K562 (cell line): ENCODE measurements around the gene AP5Z1. TPM values are rescaled to one million over a fixed set of nuclear protein-coding genes. Genes with fewer than 3 reads are reported as not detected.

Source experiments
- ATAC-seq: fragments of 200-7000 bp; cut with Tn5 transposase; 3 replicates; pipeline ENCODE4 v1.9.1; 2020; ENCODE audit warnings: moderate library complexity
- BruUV-seq: library from RNA; stranded (reverse); fragments of 400-500 nt; replicated peaks from 2 replicates; lab custom pipeline; 2021; lab: Mats Ljungman, UMichigan
- CTCF ChIA-PET: fragments of 300-600 bp; formaldehyde crosslinking; extraction: SDS; loops from one replicate; lab custom pipeline; 2021; ENCODE audit warnings: low intra/inter-chr PET ratio; lab: Yijun Ruan, JAX
- POLR2A ChIA-PET: fragments of 300-600, 350-650 bp; sonication (Branson Sonifier 250); formaldehyde crosslinking; extraction: SDS; loops from one replicate; lab custom pipeline; 2021; ENCODE audit warnings: antibody characterized with exemption, inconsistent platforms; lab: Yijun Ruan, JAX
- DNase-seq, 4 experiments: peaks; one replicate each; pipeline versions ENCODE4 v3.0.0 to v3.0.0-alpha.2; 2011 to 2018; ENCODE audit warnings: low spot score in 3 of 4, mixed read lengths in 3 of 4; ENCODE audit errors: extremely low read depth in 1 of 4
- FAIRE-seq: peaks from 2 replicates; lab custom pipeline; 2011; peaks lifted over from hg19 to GRCh38; lab: Jason Lieb, UNC
- H2AFZ ChIP-seq: 2 replicates; pipeline ENCODE4 v1.6.0; 2011; ENCODE audit warnings: low read depth, low read length, control low read depth, inconsistent platforms
- H3K27ac ChIP-seq: fragments of 200-600 bp; 3 replicates; pipeline ENCODE4 v1.8.0; 2011; ENCODE audit warnings: low read depth, mild to moderate bottlenecking, control low read depth, inconsistent platforms, low read length, moderate library complexity, mixed read lengths; ENCODE audit errors: extremely low read depth
- H3K27me3 ChIP-seq, 2 experiments: fragments of 300-600 bp in 1 of 2; 2 replicates in 1 of 2; 3 replicates in 1 of 2; pipeline versions ENCODE4 v1.6.0 to v1.8.0; 2011; ENCODE audit warnings: inconsistent platforms in 2 of 2, low read length in 2 of 2, mild to moderate bottlenecking in 1 of 2, mixed read lengths in 1 of 2, moderate library complexity in 1 of 2; ENCODE audit not compliant: control insufficient read depth in 2 of 2, insufficient read depth in 2 of 2
- H3K36me3 ChIP-seq: fragments of 300-600 bp; 3 replicates; pipeline ENCODE4 v1.8.0; 2011; ENCODE audit warnings: mild to moderate bottlenecking, low read length, inconsistent platforms; ENCODE audit not compliant: control insufficient read depth, insufficient read depth
- H3K4me1 ChIP-seq, 2 experiments: fragments of 200-600 bp in 1 of 2; replicated peaks in 1 of 2; 2 replicates in 1 of 2; 3 replicates in 1 of 2; pipeline versions ENCODE4 v1.5.1 to v1.8.0; 2011; ENCODE audit warnings: inconsistent platforms in 2 of 2, low read length in 2 of 2, mild to moderate bottlenecking in 1 of 2, mixed read lengths in 1 of 2, moderate library complexity in 1 of 2; ENCODE audit not compliant: control insufficient read depth in 2 of 2, insufficient read depth in 2 of 2
- H3K4me2 ChIP-seq: 2 replicates; pipeline ENCODE4 v1.6.1; 2011; ENCODE audit warnings: low read length, control low read depth, inconsistent platforms, mixed read lengths; ENCODE audit not compliant: insufficient read depth
- H3K4me3 ChIP-seq: fragments of 200-600 bp; sonication (generic), shearing (Covaris generic); 2 replicates; pipeline ENCODE4 v1.5.1; 2016; ENCODE audit warnings: control low read depth, inconsistent platforms
- H3K79me2 ChIP-seq: fragments of 200-600 bp; 3 replicates; pipeline ENCODE4 v1.8.0; 2011; ENCODE audit warnings: low read length, inconsistent platforms; ENCODE audit not compliant: control insufficient read depth, insufficient read depth
- H3K9ac ChIP-seq, 2 experiments: 2 replicates each; pipeline versions ENCODE4 v1.6.0 to v1.6.1; 2011; ENCODE audit warnings: low read depth in 2 of 2, low read length in 2 of 2, control low read depth in 1 of 2, inconsistent platforms in 1 of 2, mild to moderate bottlenecking in 1 of 2, mixed read lengths in 1 of 2; ENCODE audit not compliant: insufficient read depth in 1 of 2
- H3K9me1 ChIP-seq: one replicate; pipeline ENCODE4 v1.6.0; 2011; ENCODE audit warnings: inconsistent platforms, mild to moderate bottlenecking, low read length, moderate library complexity; ENCODE audit not compliant: control insufficient read depth, insufficient read depth
- H3K9me3 ChIP-seq: replicated peaks from 2 replicates; pipeline ENCODE4 v1.5.1; 2011; ENCODE audit warnings: low read depth, low read length, inconsistent platforms; ENCODE audit not compliant: control insufficient read depth, insufficient read depth
- H4K20me1 ChIP-seq: replicated peaks from 2 replicates; pipeline ENCODE4 v1.6.1; 2011; ENCODE audit warnings: low read length, inconsistent platforms, mixed read lengths; ENCODE audit not compliant: control insufficient read depth, insufficient read depth
- PRDM10 ChIP-seq: fragments of 450-650 bp; IDR thresholded peaks from 2 replicates; pipeline ENCODE4 v1.6.1; 2018; ENCODE audit not compliant: partially characterized antibody
- TRIM24 ChIP-seq, 2 experiments: fragments of 450-650 bp; IDR thresholded peaks; 2 replicates each; pipeline ENCODE4 v1.6.1; 2016
- WGBS: fragments of 100-300 bp; shearing (Covaris generic); methylation state at CpG from one replicate; pipeline ENCODE4 v1.1.6; 2016; ENCODE audit warnings: low coverage, mixed read lengths; ENCODE audit not compliant: insufficient coverage; ENCODE audit errors: missing lambda C conversion rate; 5-methylcytosine and 5-hydroxymethylcytosine counted together
- in situ Hi-C: fragments of 300-500 bp; cut with MboI; formaldehyde crosslinking; loops from 4 replicates; pipeline ENCODE4 v1.15.0; 2018; ENCODE audit warnings: inconsistent platforms, mixed read lengths
- intact Hi-C: fragments of 100-400 bp; cut with micrococcal nuclease; formaldehyde crosslinking; loops from 2 replicates; pipeline ENCODE4 v1.14.2; 2022
- polyA plus RNA-seq, 8 experiments: library from polyadenylated mRNA; depleted of rRNA in 4 of 8; stranded (reverse) in 5 of 8; unstranded in 3 of 8; fragments of >200 nt; fragmentation: Nextera tagmentation in 2 of 8; fragmentation: Illumina TruSeq in 1 of 8; extraction: Ambion mirVana in 2 of 8; extraction: Trizol in 1 of 8; gene quantifications; 2 replicates each; pipeline versions ENCODE4 v1.2.1 to v1.2.3, GENCODE V29; 2011 to 2014; ENCODE audit warnings: inconsistent platforms in 1 of 8, missing spikeins in 1 of 8
- total RNA-seq, 7 experiments: library from RNA; depleted of rRNA in 6 of 7; stranded (reverse); fragments of >200 nt in 6 of 7; fragmentation: Illumina TruSeq in 2 of 7; extraction: Trizol in 2 of 7; gene quantifications; 2 replicates each; pipeline versions ENCODE4 v1.2.1 to v1.2.3, GENCODE V29; 2011 to 2021; ENCODE audit warnings: low replicate concordance in 1 of 7

The AP5Z1 gene
- total and polyA plus RNA-seq, 9 of the 15 experiments (the other 6 are each of a cell fraction or from before 2014, with no cell fraction given): 0.06 to 31.1 (median 6.4) TPM

GRCh38 chr7:4754433-4755010 lies 20.9 kb upstream of the AP5Z1 start:
- Histone ChIP-seq H3K36me3 (peaks cover 70% of the 10 kb centered on the region; the same call in 2 of the 3 replicates), H3K4me2 (no peak overlapping the region), H3K9me1 (no peaks in the 10 kb centered on the region), H3K27me3 (no peaks in the 10 kb centered on the region), H3K4me1 (peaks cover 0 to 27% of the 10 kb centered on the region in 2 experiments; a peak in 2 of 5 replicates), H3K4me3 (no peak overlapping the region), H3K9me3 (no peaks in the 10 kb centered on the region), H3K9ac (no peak overlapping the region), H4K20me1 (peaks cover 18% of the 10 kb centered on the region), H2AFZ (no peak overlapping the region), H3K27ac (no peak overlapping the region), H3K79me2 (peaks cover 18% of the 10 kb centered on the region; the same call in 2 of the 3 replicates)
- TF ChIP-seq TRIM24 (IDR thresholded peaks at IDR 0.05) (no peak), PRDM10 (no peak)
- no TSS peak for BruUV-seq
- intact Hi-C loops (loop anchor here (2.0 kb wide), 1 partner anchor 114 kb away; no protein-coding TSS in a partner anchor), in situ Hi-C loops (no loop called here)
- no peak for FAIRE-seq
- CTCF ChIA-PET: interaction anchor here (1.7 kb wide), 1 partner anchor 144 kb away, joined by 9 read pairs; no protein-coding TSS in a partner anchor
- POLR2A ChIA-PET: no interaction called here
- no peak for DNase-seq
- WGBS: 95% methylated on average over 19 of the region's 36 CpGs
- ATAC-seq: no peak
